Trophoblast cell (in vitro differentiated cells and primary cell): ENCODE measurements around the gene CDC45.

Source experiments
- DNase-seq, 2 donors: peaks; one replicate each; pipeline ENCODE4 v3.0.0-alpha.2; 2016
- H2AFZ ChIP-seq: 2 replicates; pipeline ENCODE4 v1.6.1; 2013; ENCODE audit warnings: low read length, moderate library complexity, mild to moderate bottlenecking; ENCODE audit not compliant: insufficient read depth, poor library complexity
- H2AK5ac ChIP-seq: 2 replicates; pipeline ENCODE4 v1.6.1; 2013; ENCODE audit warnings: mild to moderate bottlenecking, low read length
- H2BK120ac ChIP-seq: 2 replicates; pipeline ENCODE4 v1.6.1; 2013; ENCODE audit warnings: low read length, mild to moderate bottlenecking, moderate library complexity; ENCODE audit not compliant: insufficient read depth, poor library complexity
- H2BK12ac ChIP-seq: 2 replicates; pipeline ENCODE4 v1.6.1; 2013; ENCODE audit warnings: mild to moderate bottlenecking, low read length, moderate library complexity
- H2BK5ac ChIP-seq: 2 replicates; pipeline ENCODE4 v1.6.1; 2013; ENCODE audit warnings: low read length, low read depth, moderate library complexity, mild to moderate bottlenecking; ENCODE audit not compliant: poor library complexity
- H3K14ac ChIP-seq: 2 replicates; pipeline ENCODE4 v1.6.1; 2013; ENCODE audit warnings: mild to moderate bottlenecking, low read length
- H3K18ac ChIP-seq: 2 replicates; pipeline ENCODE4 v1.6.1; 2013; ENCODE audit warnings: mild to moderate bottlenecking, low read length
- H3K23ac ChIP-seq: 2 replicates; pipeline ENCODE4 v1.6.1; 2013; ENCODE audit warnings: low read length
- H3K27ac ChIP-seq: 2 replicates; pipeline ENCODE4 v1.5.1; 2013; ENCODE audit warnings: low read depth, mild to moderate bottlenecking, inconsistent platforms, low read length, moderate library complexity
- H3K27me3 ChIP-seq: 2 replicates; pipeline ENCODE4 v1.6.1; 2013; ENCODE audit warnings: inconsistent platforms, mild to moderate bottlenecking, low read length, moderate library complexity; ENCODE audit not compliant: insufficient read depth
- H3K36me3 ChIP-seq, 2 experiments: 1 replicate in 1 of 2; 2 replicates in 1 of 2; pipeline ENCODE4 v1.6.1; 2013; ENCODE audit warnings: low read length in 2 of 2, mild to moderate bottlenecking in 2 of 2, moderate library complexity in 1 of 2; ENCODE audit not compliant: insufficient read depth in 2 of 2, control insufficient read depth in 1 of 2
- H3K4ac ChIP-seq: 2 replicates; pipeline ENCODE4 v1.6.1; 2013; ENCODE audit warnings: low read depth, mild to moderate bottlenecking, low read length, moderate library complexity
- H3K4me1 ChIP-seq, 2 experiments: 1 replicate in 1 of 2; 2 replicates in 1 of 2; pipeline ENCODE4 v1.6.1; 2013; ENCODE audit warnings: low read length in 2 of 2, mild to moderate bottlenecking in 2 of 2, moderate library complexity in 1 of 2; ENCODE audit not compliant: insufficient read depth in 2 of 2, control insufficient read depth in 1 of 2
- H3K4me2 ChIP-seq: 2 replicates; pipeline ENCODE4 v1.6.1; 2013; ENCODE audit warnings: inconsistent platforms, mild to moderate bottlenecking, low read length, moderate library complexity
- H3K4me3 ChIP-seq: 2 replicates; pipeline ENCODE4 v1.5.1; 2013; ENCODE audit warnings: mild to moderate bottlenecking, low read depth, low read length, inconsistent platforms
- H3K79me1 ChIP-seq: one replicate; pipeline ENCODE4 v1.6.1; 2013; ENCODE audit warnings: low read length
- H3K79me2 ChIP-seq: 2 replicates; pipeline ENCODE4 v1.6.1; 2013; ENCODE audit warnings: low read length, mild to moderate bottlenecking; ENCODE audit not compliant: control insufficient read depth, insufficient read depth, poor library complexity
- H3K9ac ChIP-seq: 2 replicates; pipeline ENCODE4 v1.6.1; 2013; ENCODE audit warnings: mild to moderate bottlenecking, low read length
- H3K9me3 ChIP-seq: 2 replicates; pipeline ENCODE4 v1.6.1; 2013; ENCODE audit warnings: low read depth, mild to moderate bottlenecking, control low read depth, inconsistent platforms, low read length; ENCODE audit not compliant: insufficient read depth
- H4K12ac ChIP-seq: 2 replicates; pipeline ENCODE4 v1.6.1; 2013; ENCODE audit warnings: low read depth, mild to moderate bottlenecking, low read length, moderate library complexity
- H4K8ac ChIP-seq: 2 replicates; pipeline ENCODE4 v1.6.1; 2013; ENCODE audit warnings: low read depth, mild to moderate bottlenecking, low read length, moderate library complexity
- H4K91ac ChIP-seq: one replicate; pipeline ENCODE4 v1.6.1; 2013; ENCODE audit warnings: low read depth, mild to moderate bottlenecking, low read length, moderate library complexity
- WGBS: extraction: QIAGEN DNeasy Blood & Tissue Kit; methylation state at CpG from one replicate; pipeline ENCODE4 v1.1.7; 2013; ENCODE audit warnings: missing lambda C conversion rate; ENCODE audit not compliant: insufficient read length, insufficient coverage; ENCODE audit errors: extremely low coverage; 5-methylcytosine and 5-hydroxymethylcytosine counted together

Gene CDC45

DNA sequence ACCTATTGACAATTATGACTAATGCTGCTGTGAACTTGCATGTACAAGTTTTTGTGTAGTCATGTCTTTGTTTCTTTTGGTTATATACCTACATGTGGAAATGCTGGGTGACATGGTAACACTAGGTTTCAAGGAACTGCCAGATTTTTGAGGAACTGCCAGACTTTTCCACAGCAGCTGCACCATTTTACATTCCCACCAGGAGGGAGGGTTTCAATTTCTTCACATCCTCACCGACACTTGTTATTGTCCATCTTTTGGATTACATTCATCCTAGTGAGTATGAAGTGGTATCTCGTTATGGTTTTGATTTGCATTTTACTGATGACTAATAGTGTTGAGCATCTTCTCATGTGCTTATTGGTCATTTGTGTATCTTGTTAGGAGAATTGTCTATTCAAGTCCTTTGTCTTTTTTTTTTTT, 31.2 kb downstream of the CDC45 start:
- no peak overlapping the region for H4K91ac ChIP-seq
- H4K12ac ChIP-seq: no peak overlapping the region
- no peaks in the 10 kb centered on the region for H3K27me3 ChIP-seq
- no peak for DNase-seq
- H3K18ac ChIP-seq: no peak overlapping the region
- no peaks in the 10 kb centered on the region for H3K79me1 ChIP-seq
- H3K79me2 ChIP-seq: no peaks in the 10 kb centered on the region
- H3K4ac ChIP-seq: no peak overlapping the region
- H2BK5ac ChIP-seq: no peak overlapping the region
- H3K27ac ChIP-seq: no peak overlapping the region
- H2AFZ ChIP-seq: no peak overlapping the region
- H4K8ac ChIP-seq: no peak overlapping the region
- no peaks in the 10 kb centered on the region for H3K4me1 ChIP-seq
- peaks cover 37 to 43% of the 10 kb centered on the region in 2 experiments for H3K36me3 ChIP-seq
- H3K9me3 ChIP-seq: no peaks in the 10 kb centered on the region
- no peak overlapping the region for H2BK12ac ChIP-seq
- H3K4me2 ChIP-seq: no peak overlapping the region
- H3K23ac ChIP-seq: no peak overlapping the region
- H3K9ac ChIP-seq: no peak overlapping the region
- no peak overlapping the region for H2AK5ac ChIP-seq
- no peak overlapping the region for H3K14ac ChIP-seq
- WGBS: no CpG with 5 or more reads among the region's 2 CpGs
- no peak overlapping the region for H2BK120ac ChIP-seq
- H3K4me3 ChIP-seq: no peak overlapping the region

DNA sequence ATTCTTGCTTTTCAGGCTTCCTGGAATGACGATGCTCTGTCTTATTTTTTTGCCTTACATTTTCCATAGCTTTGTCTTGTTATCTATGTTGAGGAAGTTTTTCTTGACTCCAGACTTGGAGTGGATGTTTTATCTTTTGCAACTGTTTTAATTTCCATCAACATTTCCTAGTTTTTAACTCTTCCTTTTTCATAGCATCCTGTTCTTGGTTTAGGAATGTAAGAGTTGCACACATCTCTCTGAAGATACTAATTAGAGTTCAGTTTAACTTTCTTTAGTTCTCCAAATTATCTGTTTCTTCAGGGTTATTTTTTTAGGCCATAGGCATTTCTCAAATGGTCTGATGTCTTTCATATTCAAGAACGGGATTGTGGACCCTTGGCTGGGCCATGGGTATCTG, 34.1 kb downstream of the CDC45 start:
- H4K12ac ChIP-seq: no peak overlapping the region
- no peak overlapping the region for H4K8ac ChIP-seq
- no CpG with 5 or more reads among the region's 2 CpGs for WGBS
- no peak overlapping the region for H3K4me3 ChIP-seq
- no peaks in the 10 kb centered on the region for H3K9me3 ChIP-seq
- no peak overlapping the region for H4K91ac ChIP-seq
- no peak overlapping the region for H3K18ac ChIP-seq
- H3K36me3 ChIP-seq: peaks cover 34 to 44% of the 10 kb centered on the region in 2 experiments
- no peaks in the 10 kb centered on the region for H3K27me3 ChIP-seq
- H3K4ac ChIP-seq: no peak overlapping the region
- H3K79me2 ChIP-seq: no peaks in the 10 kb centered on the region
- H2AFZ ChIP-seq: no peak overlapping the region
- no peaks in the 10 kb centered on the region for H3K79me1 ChIP-seq
- H2BK5ac ChIP-seq: no peak overlapping the region
- no peak for DNase-seq
- H3K4me1 ChIP-seq: no peaks in the 10 kb centered on the region
- H3K4me2 ChIP-seq: no peak overlapping the region
- H2BK12ac ChIP-seq: no peak overlapping the region
- no peak overlapping the region for H3K9ac ChIP-seq
- H3K27ac ChIP-seq: no peak overlapping the region
- no peak overlapping the region for H3K14ac ChIP-seq
- H2BK120ac ChIP-seq: no peak overlapping the region
- H3K23ac ChIP-seq: no peak overlapping the region
- H2AK5ac ChIP-seq: no peak overlapping the region

DNA sequence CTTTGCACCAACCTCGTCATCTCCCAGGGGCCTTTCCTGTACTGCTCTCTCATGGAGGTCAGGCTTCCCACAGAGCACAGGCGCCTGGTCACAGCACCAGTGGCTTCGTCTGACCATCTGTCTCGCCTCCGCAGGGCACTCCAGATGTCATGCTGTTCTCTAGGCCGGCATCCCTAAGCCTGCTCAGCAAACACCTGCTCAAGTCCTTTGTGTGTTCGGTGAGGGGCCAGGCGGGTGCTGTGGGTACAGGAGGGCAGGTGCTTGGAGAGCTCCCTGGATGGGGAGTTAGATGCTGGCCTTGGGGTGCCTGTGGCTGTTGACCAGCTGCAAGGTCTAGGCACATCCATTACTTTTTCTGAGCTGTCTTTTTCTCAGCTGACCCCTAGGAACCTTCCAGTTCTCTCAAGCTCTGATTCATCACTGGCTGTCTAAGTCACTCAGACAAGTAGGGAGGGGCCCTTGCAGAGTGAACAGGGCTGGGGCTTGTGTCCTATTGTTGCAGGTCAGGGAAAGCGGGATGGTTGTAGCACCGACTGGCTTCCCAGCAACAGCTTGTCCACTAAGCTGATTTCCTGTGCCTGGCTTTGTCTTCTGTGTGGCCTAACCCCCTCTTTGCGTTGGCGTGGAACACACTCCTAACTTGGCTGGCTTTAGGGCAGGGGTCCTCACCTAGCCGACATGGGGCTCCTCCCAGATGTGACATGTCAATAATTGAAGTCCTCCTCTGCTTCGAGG, 35.3 kb downstream of the CDC45 start:
- H3K36me3 ChIP-seq: peaks cover 37 to 48% of the 10 kb centered on the region in 2 experiments

DNA sequence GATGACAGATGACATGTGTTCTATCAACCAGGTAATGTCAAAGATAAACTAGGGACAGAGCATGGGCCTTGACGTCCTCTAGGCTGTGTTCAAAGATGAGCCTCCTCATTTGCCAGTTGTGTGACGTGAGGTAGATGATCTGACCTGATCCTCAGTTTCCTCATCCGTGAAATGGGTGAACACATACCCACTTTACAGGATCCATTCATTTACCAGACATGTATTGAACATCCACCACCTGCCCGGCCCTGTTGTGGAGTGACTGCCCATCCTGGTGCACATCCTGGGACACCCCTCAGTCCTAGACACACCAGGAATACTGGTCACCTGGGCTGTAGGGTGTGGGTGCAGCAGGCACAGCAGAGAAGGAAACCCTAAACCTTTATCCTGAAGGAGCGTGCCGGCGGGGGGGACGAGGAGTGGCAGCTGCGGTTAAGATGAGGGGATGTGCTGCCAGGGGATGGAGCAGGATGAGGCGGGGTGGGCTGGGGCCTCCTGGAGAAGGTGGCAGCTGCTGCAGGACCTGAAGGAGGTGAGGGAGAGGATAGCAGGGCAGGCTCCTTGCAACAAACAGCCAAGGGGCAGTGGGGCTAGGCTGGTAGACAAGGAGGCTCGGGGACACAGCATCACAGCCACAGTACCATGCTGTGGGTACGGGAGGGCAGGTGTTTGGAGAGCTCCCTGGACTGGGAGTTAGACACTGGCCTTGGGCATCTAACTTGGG, 36.1 kb downstream of the CDC45 start:
- no peaks in the 10 kb centered on the region for H3K27me3 ChIP-seq
- H3K4me1 ChIP-seq: no peaks in the 10 kb centered on the region
- H2BK5ac ChIP-seq: no peak overlapping the region
- no peak overlapping the region for H3K27ac ChIP-seq
- no peak overlapping the region for H3K4me2 ChIP-seq
- H3K36me3 ChIP-seq: peaks cover 40 to 46% of the 10 kb centered on the region in 2 experiments
- no peak overlapping the region for H3K14ac ChIP-seq
- no peak overlapping the region for H4K8ac ChIP-seq
- no peak overlapping the region for H3K4ac ChIP-seq
- H2BK120ac ChIP-seq: no peak overlapping the region
- DNase-seq: no peak
- H3K4me3 ChIP-seq: no peak overlapping the region
- no CpG with 5 or more reads among the region's 12 CpGs for WGBS
- no peaks in the 10 kb centered on the region for H3K79me1 ChIP-seq
- no peaks in the 10 kb centered on the region for H3K79me2 ChIP-seq
- no peak overlapping the region for H4K91ac ChIP-seq
- H3K9ac ChIP-seq: no peak overlapping the region
- peaks cover 2% of the 10 kb centered on the region for H3K9me3 ChIP-seq
- H2BK12ac ChIP-seq: no peak overlapping the region
- no peak overlapping the region for H4K12ac ChIP-seq
- no peak overlapping the region for H3K23ac ChIP-seq
- H2AK5ac ChIP-seq: no peak overlapping the region
- H2AFZ ChIP-seq: no peak overlapping the region
- H3K18ac ChIP-seq: no peak overlapping the region

More for the DNA sequence above, 35.3 kb downstream of the CDC45 start:
- no peak overlapping the region for H3K9ac ChIP-seq
- peak overlapping the region; percentile 55 for H3K4me3 ChIP-seq
- no peaks in the 10 kb centered on the region for H3K4me1 ChIP-seq
- H2BK12ac ChIP-seq: no peak overlapping the region
- H4K12ac ChIP-seq: no peak overlapping the region
- H3K9me3 ChIP-seq: peaks cover 2% of the 10 kb centered on the region
- no CpG with 5 or more reads among the region's 14 CpGs for WGBS
- H2BK120ac ChIP-seq: no peak overlapping the region
- no peak overlapping the region for H4K91ac ChIP-seq
- no peak overlapping the region for H2AFZ ChIP-seq
- H4K8ac ChIP-seq: no peak overlapping the region
- H3K14ac ChIP-seq: no peak overlapping the region
- no peak overlapping the region for H3K27ac ChIP-seq
- no peak overlapping the region for H2BK5ac ChIP-seq
- H3K79me1 ChIP-seq: no peaks in the 10 kb centered on the region
- no peak overlapping the region for H3K4ac ChIP-seq
- no peaks in the 10 kb centered on the region for H3K79me2 ChIP-seq
- no peak overlapping the region for H2AK5ac ChIP-seq
- peak overlapping the region; percentile 2 for H3K23ac ChIP-seq
- H3K4me2 ChIP-seq: no peak overlapping the region
- DNase-seq: no peak
- H3K27me3 ChIP-seq: no peaks in the 10 kb centered on the region
- H3K18ac ChIP-seq: no peak overlapping the region
